ENCODE results near the gene STXBP5L. TPM values are rescaled to one million over a fixed set of nuclear protein-coding genes. Genes with fewer than 3 reads are reported as not detected.
"Not testable (repeated sequence)": the region's sequence is repeated elsewhere in the genome, so short reads cannot be mapped to it uniquely, and the experiment has no call there.

The STXBP5L gene
- total and polyA plus RNA-seq, 8 donors = 0.11 to 1.5 (median 0.54) TPM

GRCh38 chr3:121430664-121431215 lies 522.7 kb downstream of the STXBP5L start:
- no peaks in the 10 kb centered on the region for H3K27me3 ChIP-seq
- ATAC-seq (peak in 1 of 4 donors; percentile 31), FAIRE-seq (no peak), DNase-seq (no peak)
- no peaks in the 10 kb centered on the region for H3K4me1 ChIP-seq
- intact Hi-C loops (cut with DNase I) = no loop called here
- no peaks in the 10 kb centered on the region for H3K9me3 ChIP-seq
- no peak for TF ChIP-seq CTCF (IDR thresholded peaks at IDR 0.05)
- no peak overlapping the region for H3K27ac ChIP-seq
- H3K36me3 ChIP-seq = no peaks in the 10 kb centered on the region
- no peak overlapping the region for H3K4me3 ChIP-seq

GRCh38 chr3:121431726-121432517 lies 523.9 kb downstream of the STXBP5L start:
- FAIRE-seq (no peak), ATAC-seq (peak in 3 of 4 donors; percentile 78 to 95 (median 92)), DNase-seq (peak in 1 of 6 donors; percentile 32)
- Histone ChIP-seq H3K9me3 (no peaks in the 10 kb centered on the region), H3K27me3 (no peaks in the 10 kb centered on the region), H3K36me3 (no peaks in the 10 kb centered on the region), H3K4me3 (peak overlapping the region in 1 of 4 donors; percentile 13), H3K27ac (no peak overlapping the region), H3K4me1 (no peaks in the 10 kb centered on the region)
- intact Hi-C loops (cut with DNase I) = no loop called here
- no peak for TF ChIP-seq CTCF (IDR thresholded peaks at IDR 0.05)
- WGBS, 2 donors = 66 to 67% methylated on average over 5 of the region's 5 CpGs

GRCh38 chr3:121436074-121436473 lies 528.1 kb downstream of the STXBP5L start:
- no peak for FAIRE-seq

GRCh38 chr3:121436641-121437040 lies 528.6 kb downstream of the STXBP5L start:
- Histone ChIP-seq H3K27ac (no peak overlapping the region), H3K4me3 (no peak overlapping the region), H3K9me3 (no peaks in the 10 kb centered on the region), H3K27me3 (no peaks in the 10 kb centered on the region), H3K36me3 (no peaks in the 10 kb centered on the region), H3K4me1 (no peaks in the 10 kb centered on the region)
- ATAC-seq = peak in 3 of 4 donors; percentile 22 to 46 (median 29)
- no peak for FAIRE-seq
- intact Hi-C loops (cut with DNase I) = no loop called here
- no peak for TF ChIP-seq CTCF (IDR thresholded peaks at IDR 0.05)
- WGBS, 2 donors = 52 to 53% methylated on average over 3 of the region's 3 CpGs
- no peak for DNase-seq

More at GRCh38 chr3:121436074-121436473, 528.1 kb downstream of the STXBP5L start:
- Histone ChIP-seq H3K27ac (no peak overlapping the region), H3K27me3 (no peaks in the 10 kb centered on the region), H3K4me3 (no peak overlapping the region), H3K36me3 (no peaks in the 10 kb centered on the region), H3K4me1 (no peaks in the 10 kb centered on the region), H3K9me3 (no peaks in the 10 kb centered on the region)
- intact Hi-C loops (cut with DNase I) = no loop called here
- no peak for DNase-seq
- no peak for TF ChIP-seq CTCF (IDR thresholded peaks at IDR 0.05)
- ATAC-seq = no peak
- 53 to 77% methylated on average over 2 of the region's 2 CpGs for WGBS, 2 donors

- WGBS, 2 donors = 88 to 90% methylated on average over 1 of the region's 1 CpG
- FAIRE-seq = no peak
Measured at GRCh38 chr3:121443456-121443855, 535.5 kb downstream of the STXBP5L start.

GRCh38 chr3:121451752-121452151 lies 543.7 kb downstream of the STXBP5L start:
- ATAC-seq; intact Hi-C loops (cut with DNase I); FAIRE-seq; H3K4me3 ChIP-seq; H3K4me1 ChIP-seq; H3K27ac ChIP-seq; H3K9me3 ChIP-seq; DNase-seq; H3K27me3 ChIP-seq; H3K36me3 ChIP-seq: not testable (repeated sequence)
- WGBS, 2 donors = 86 to 91% methylated on average over 12 of the region's 12 CpGs

More at GRCh38 chr3:121443456-121443855, 535.5 kb downstream of the STXBP5L start:
- Histone ChIP-seq H3K27ac (no peak overlapping the region), H3K36me3 (no peaks in the 10 kb centered on the region), H3K4me3 (no peak overlapping the region), H3K4me1 (no peaks in the 10 kb centered on the region), H3K27me3 (no peaks in the 10 kb centered on the region), H3K9me3 (no peaks in the 10 kb centered on the region)
- intact Hi-C loops (cut with DNase I) = no loop called here
- TF ChIP-seq CTCF (IDR thresholded peaks at IDR 0.05) = no peak
- DNase-seq (no peak), ATAC-seq (no peak)

Data from pancreas (tissue), 10 donors.